GM12865 (cell line): Measurements from ENCODE around the gene OR10H2.
A peak's percentile ranks its signal among the peaks of the same experiment; 100 is the strongest.
"Not testable (repeated sequence)": the region's sequence is repeated elsewhere in the genome, so short reads cannot be mapped to it uniquely, and the experiment has no call there.

ENCODE experiments used
- DNase-seq: peaks from one replicate; pipeline ENCODE4 v3.0.0; 2010; ENCODE audit warnings: low read depth
- H3K4me3 ChIP-seq: 2 replicates; pipeline ENCODE4 v1.5.1; 2011; ENCODE audit warnings: mild to moderate bottlenecking, low read depth, low read length, control low read depth
- CTCF ChIP-seq: IDR thresholded peaks from 2 replicates; pipeline ENCODE4 v1.5.1; 2011; ENCODE audit warnings: low read length, control low read depth, low read depth, inconsistent platforms; ENCODE audit not compliant: insufficient read depth; ENCODE audit errors: missing control alignments

The OR10H2 gene

GRCh38 chr19:15759962-15760565 is 32.2 kb downstream of the OR10H2 start:
- DNase-seq = peak; percentile 7
- H3K4me3 ChIP-seq = no peak overlapping the region
- TF ChIP-seq CTCF = peak; percentile 32

GRCh38 chr19:15769586-15769985 is 41.8 kb downstream of the OR10H2 start:
- DNase-seq = no peak
- TF ChIP-seq CTCF = no peak
- no peak overlapping the region for H3K4me3 ChIP-seq

GRCh38 chr19:15774159-15774558 is 46.3 kb downstream of the OR10H2 start:
- DNase-seq, H3K4me3 ChIP-seq: not testable (repeated sequence)

GRCh38 chr19:15775249-15775648 is 47.4 kb downstream of the OR10H2 start:
- DNase-seq = no peak
- no peak overlapping the region for H3K4me3 ChIP-seq
- TF ChIP-seq CTCF = no peak

GRCh38 chr19:15776264-15776663 is 48.4 kb downstream of the OR10H2 start:
- no peak for DNase-seq
- no peak overlapping the region for H3K4me3 ChIP-seq
- no peak for TF ChIP-seq CTCF

- DNase-seq = no peak
- no peak for TF ChIP-seq CTCF
These were observed 49.5 kb downstream of the OR10H2 start for GRCh38 chr19:15776991-15777970.

More at GRCh38 chr19:15776991-15777970, 49.5 kb downstream of the OR10H2 start:
- H3K4me3 ChIP-seq = no peak overlapping the region
